IPS-11a (cell line): ENCODE results near the gene ZNF331.
"Not testable (repeated sequence)": the region's sequence is repeated elsewhere in the genome, so short reads cannot be mapped to it uniquely, and the experiment has no call there.

Experiments used
- H3K4me3 ChIP-seq: one replicate; pipeline ENCODE4 v1.5.1; 2013; ENCODE audit warnings: low read depth, low read length, control low read depth

The ZNF331 gene

GRCh38 chr19:53537521-53538377, at the start of gene ZNF331:
Gene ZNF331, plus strand, starts transcription at chr19:53538145. Its CDS starts 31,232 bp downstream, at chr19:53569377.
- H3K4me3 ChIP-seq: peak within 1 kb of the TSS; percentile 49

GRCh38 chr19:53492153-53492552, 45.8 kb upstream of the ZNF331 start:
- no peak overlapping the region for H3K4me3 ChIP-seq

- not testable (repeated sequence) for H3K4me3 ChIP-seq
These were observed 40.5 kb upstream of the ZNF331 start for GRCh38 chr19:53497311-53498023.

- H3K4me3 ChIP-seq: not testable (repeated sequence)
These were observed 39.9 kb upstream of the ZNF331 start for GRCh38 chr19:53498024-53498395.

GRCh38 chr19:53503151-53503550, 34.8 kb upstream of the ZNF331 start:
- H3K4me3 ChIP-seq: not testable (repeated sequence)

GRCh38 chr19:53503671-53504364, 34.1 kb upstream of the ZNF331 start:
- H3K4me3 ChIP-seq: not testable (repeated sequence)

GRCh38 chr19:53504365-53504703, 33.6 kb upstream of the ZNF331 start:
- H3K4me3 ChIP-seq: not testable (repeated sequence)

- H3K4me3 ChIP-seq: no peak overlapping the region
These were observed 33.1 kb upstream of the ZNF331 start for GRCh38 chr19:53504885-53505284.

GRCh38 chr19:53506728-53507127, 31.2 kb upstream of the ZNF331 start:
- no peak overlapping the region for H3K4me3 ChIP-seq

- H3K4me3 ChIP-seq: no peak overlapping the region
These were observed 30.2 kb upstream of the ZNF331 start for GRCh38 chr19:53507523-53508442.

GRCh38 chr19:53509443-53509842, 28.5 kb upstream of the ZNF331 start:
- no peak overlapping the region for H3K4me3 ChIP-seq

GRCh38 chr19:53509845-53510244, 28.1 kb upstream of the ZNF331 start:
- no peak overlapping the region for H3K4me3 ChIP-seq

- H3K4me3 ChIP-seq: no peak overlapping the region
These were observed 26.6 kb upstream of the ZNF331 start for GRCh38 chr19:53511357-53511756.

GRCh38 chr19:53511933-53512374, 26.0 kb upstream of the ZNF331 start:
- H3K4me3 ChIP-seq: no peak overlapping the region

GRCh38 chr19:53515047-53515446, 22.9 kb upstream of the ZNF331 start:
- H3K4me3 ChIP-seq: not testable (repeated sequence)

- no peak overlapping the region for H3K4me3 ChIP-seq
These were observed 20.7 kb upstream of the ZNF331 start for GRCh38 chr19:53517114-53517741.

GRCh38 chr19:53518121-53518520, 19.8 kb upstream of the ZNF331 start:
- no peak overlapping the region for H3K4me3 ChIP-seq

- no peak overlapping the region for H3K4me3 ChIP-seq
These were observed 19.2 kb upstream of the ZNF331 start for GRCh38 chr19:53518716-53519115.

- no peak overlapping the region for H3K4me3 ChIP-seq
These were observed 18.5 kb upstream of the ZNF331 start for GRCh38 chr19:53519446-53519845.

- no peak overlapping the region for H3K4me3 ChIP-seq
These were observed 17.8 kb upstream of the ZNF331 start for GRCh38 chr19:53520163-53520546.
